Osteocyte (in vitro differentiated cells): ENCODE measurements around the gene BMP5. TPM values are rescaled to one million over a fixed set of nuclear protein-coding genes. Genes with fewer than 3 reads are reported as not detected.

Source experiments
- DNase-seq: peaks from one replicate; pipeline ENCODE4 v3.0.0; 2021; ENCODE audit warnings: mixed read lengths; ENCODE audit not compliant: unreplicated experiment; ENCODE audit errors: extremely low spot score
- H3K27ac Mint-ChIP-seq: one replicate; pipeline ENCODE4 v1.8.0; 2021; ENCODE audit warnings: mild to moderate bottlenecking, mixed read lengths; ENCODE audit not compliant: unreplicated experiment
- H3K27me3 Mint-ChIP-seq: one replicate; pipeline ENCODE4 v1.8.0; 2021; ENCODE audit warnings: mixed read lengths; ENCODE audit not compliant: unreplicated experiment
- H3K36me3 Mint-ChIP-seq: one replicate; pipeline ENCODE4 v1.8.0; 2021; ENCODE audit warnings: mixed read lengths; ENCODE audit not compliant: unreplicated experiment
- H3K4me1 Mint-ChIP-seq: one replicate; pipeline ENCODE4 v1.8.0; 2021; ENCODE audit warnings: mixed read lengths; ENCODE audit not compliant: unreplicated experiment
- H3K4me3 Mint-ChIP-seq: one replicate; pipeline ENCODE4 v1.8.0; 2021; ENCODE audit warnings: mild to moderate bottlenecking, moderate library complexity, mixed read lengths; ENCODE audit not compliant: unreplicated experiment
- H3K9me3 Mint-ChIP-seq: one replicate; pipeline ENCODE4 v1.8.0; 2021; ENCODE audit warnings: mixed read lengths; ENCODE audit not compliant: unreplicated experiment
- total RNA-seq: library from RNA; stranded (reverse); gene quantifications from 2 replicates; pipeline ENCODE4 v1.2.1, GENCODE V29; 2021
- TF ChIP-seq, protein P1 (sequence below): fragments of 200-600 bp; sonication (generic); IDR thresholded peaks from 2 replicates; pipeline ENCODE4 v1.5.0; 2021; ENCODE audit warnings: antibody characterized with exemption, mild to moderate bottlenecking, moderate library complexity

The BMP5 gene
- total RNA-seq, 1 donor from 2014 or later = not detected

DNA sequence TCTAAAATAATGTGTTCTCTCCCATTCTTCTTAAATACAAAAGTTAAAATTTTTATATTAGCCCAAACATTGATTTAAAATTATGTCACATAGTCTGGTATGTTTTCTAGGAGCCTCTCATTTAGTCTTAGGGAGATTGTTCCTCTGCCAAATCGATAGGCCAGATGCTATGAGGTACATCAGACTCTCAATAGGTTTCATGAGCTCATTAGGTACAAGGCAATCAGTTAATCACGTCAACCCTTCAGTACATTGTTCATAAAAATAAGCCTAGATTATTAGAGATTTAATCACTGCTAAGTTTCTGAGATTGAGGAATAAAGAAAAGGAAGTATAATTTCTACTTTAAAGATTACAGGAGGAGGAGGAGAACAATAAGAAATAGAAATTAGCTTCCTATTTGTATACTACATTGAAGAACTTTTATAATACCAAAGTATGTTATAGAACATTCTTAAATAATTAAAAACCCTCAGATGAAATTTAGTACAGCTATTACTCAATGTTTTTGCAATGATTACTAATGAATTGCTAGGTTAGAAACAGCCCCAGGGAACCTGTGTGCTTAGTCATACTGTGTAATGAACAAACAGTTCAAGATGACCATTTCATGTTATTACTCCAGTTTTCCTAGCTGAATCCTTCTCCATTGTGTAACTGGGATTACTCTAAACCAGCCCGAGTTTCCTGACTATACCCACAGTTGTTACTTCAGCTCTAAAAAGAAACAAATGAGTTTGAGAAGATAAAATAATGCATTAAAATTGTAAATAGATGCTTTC is 117.0 kb downstream of the BMP5 start:
- TF ChIP-seq, protein P1, sequence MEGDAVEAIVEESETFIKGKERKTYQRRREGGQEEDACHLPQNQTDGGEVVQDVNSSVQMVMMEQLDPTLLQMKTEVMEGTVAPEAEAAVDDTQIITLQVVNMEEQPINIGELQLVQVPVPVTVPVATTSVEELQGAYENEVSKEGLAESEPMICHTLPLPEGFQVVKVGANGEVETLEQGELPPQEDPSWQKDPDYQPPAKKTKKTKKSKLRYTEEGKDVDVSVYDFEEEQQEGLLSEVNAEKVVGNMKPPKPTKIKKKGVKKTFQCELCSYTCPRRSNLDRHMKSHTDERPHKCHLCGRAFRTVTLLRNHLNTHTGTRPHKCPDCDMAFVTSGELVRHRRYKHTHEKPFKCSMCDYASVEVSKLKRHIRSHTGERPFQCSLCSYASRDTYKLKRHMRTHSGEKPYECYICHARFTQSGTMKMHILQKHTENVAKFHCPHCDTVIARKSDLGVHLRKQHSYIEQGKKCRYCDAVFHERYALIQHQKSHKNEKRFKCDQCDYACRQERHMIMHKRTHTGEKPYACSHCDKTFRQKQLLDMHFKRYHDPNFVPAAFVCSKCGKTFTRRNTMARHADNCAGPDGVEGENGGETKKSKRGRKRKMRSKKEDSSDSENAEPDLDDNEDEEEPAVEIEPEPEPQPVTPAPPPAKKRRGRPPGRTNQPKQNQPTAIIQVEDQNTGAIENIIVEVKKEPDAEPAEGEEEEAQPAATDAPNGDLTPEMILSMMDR = no peak
- peak overlapping the region; percentile 73 for H3K27ac Mint-ChIP-seq
- peaks cover 17% of the 10 kb centered on the region for H3K4me1 Mint-ChIP-seq
- DNase-seq = no peak
- H3K4me3 Mint-ChIP-seq = no peak overlapping the region
- no peaks in the 10 kb centered on the region for H3K27me3 Mint-ChIP-seq
- H3K9me3 Mint-ChIP-seq = peaks cover 9% of the 10 kb centered on the region
- no peaks in the 10 kb centered on the region for H3K36me3 Mint-ChIP-seq

DNA sequence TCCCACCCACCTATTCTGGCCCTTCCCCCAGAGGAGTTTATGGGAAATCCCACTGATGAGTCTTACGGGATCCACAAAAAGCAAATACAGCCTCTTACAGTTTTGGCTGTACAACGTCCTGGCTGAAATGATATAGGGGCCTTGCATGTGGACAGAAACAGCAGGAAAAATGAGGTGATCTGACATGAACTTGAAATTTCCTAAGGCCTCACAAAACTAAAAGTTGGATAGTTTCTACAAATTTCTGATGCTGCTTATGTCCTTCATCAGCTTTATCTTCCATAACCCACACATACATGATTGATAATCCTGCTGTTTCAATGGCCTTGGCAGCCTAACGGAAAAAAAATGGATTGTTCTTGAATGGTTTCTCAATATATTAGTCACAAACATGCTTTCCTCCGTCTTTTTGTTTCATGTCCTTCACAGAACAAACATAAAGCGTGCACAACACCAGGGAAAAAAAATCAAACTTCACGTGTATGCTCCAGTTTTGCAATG is 118.8 kb downstream of the BMP5 start:
- DNase-seq = no peak
- H3K36me3 Mint-ChIP-seq = no peaks in the 10 kb centered on the region
- H3K27ac Mint-ChIP-seq = no peak overlapping the region
- H3K27me3 Mint-ChIP-seq = no peaks in the 10 kb centered on the region
- H3K9me3 Mint-ChIP-seq = peaks cover 7% of the 10 kb centered on the region
- TF ChIP-seq, protein P1 = no peak
- peaks cover 17% of the 10 kb centered on the region for H3K4me1 Mint-ChIP-seq
- no peak overlapping the region for H3K4me3 Mint-ChIP-seq

DNA sequence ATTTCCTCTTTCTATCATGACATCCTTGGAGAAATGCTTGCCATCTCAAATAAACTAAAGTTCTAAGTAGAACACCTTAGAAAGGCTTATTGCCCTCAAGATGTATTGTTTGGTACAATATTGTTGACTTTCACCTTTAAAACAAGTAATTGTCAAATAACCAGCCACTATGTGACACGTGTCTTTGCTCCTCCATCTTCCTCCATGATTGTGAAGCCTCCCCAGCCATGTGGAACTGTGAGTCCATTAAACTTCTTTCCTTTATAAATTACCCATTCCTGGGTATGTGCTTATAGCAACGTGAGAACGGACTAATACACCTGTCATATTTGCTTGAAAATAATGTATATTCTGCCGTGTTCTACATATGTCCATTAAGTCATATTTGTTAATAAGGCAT is 126.5 kb downstream of the BMP5 start:
- no peak overlapping the region for H3K27ac Mint-ChIP-seq
- H3K9me3 Mint-ChIP-seq = peaks cover 21% of the 10 kb centered on the region
- TF ChIP-seq, protein P1 = no peak
- DNase-seq = no peak
- H3K4me3 Mint-ChIP-seq = no peak overlapping the region
- peaks cover 5% of the 10 kb centered on the region for H3K4me1 Mint-ChIP-seq
- H3K27me3 Mint-ChIP-seq = no peaks in the 10 kb centered on the region
- peaks cover 4% of the 10 kb centered on the region for H3K36me3 Mint-ChIP-seq

DNA sequence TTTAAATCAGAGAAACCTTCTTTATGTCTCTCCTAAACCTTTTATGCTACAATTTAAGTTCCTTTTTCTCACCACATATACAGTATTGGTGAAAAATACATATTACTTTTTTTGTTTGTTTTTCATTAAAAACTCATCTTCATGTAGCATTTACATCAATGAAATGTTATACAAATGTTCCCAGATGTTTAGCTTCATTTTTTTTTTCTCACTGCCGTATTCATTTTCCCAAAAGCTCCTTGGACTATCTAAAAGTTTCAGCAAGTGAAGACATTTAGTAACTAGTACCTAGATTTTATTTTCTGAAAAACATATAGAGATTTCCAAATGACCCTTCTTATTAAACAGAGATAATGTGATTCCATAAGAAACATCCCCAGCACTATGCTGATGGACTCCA is 128.9 kb downstream of the BMP5 start:
- H3K9me3 Mint-ChIP-seq = peaks cover 30% of the 10 kb centered on the region
- no peak for DNase-seq
- H3K27me3 Mint-ChIP-seq = no peaks in the 10 kb centered on the region
- TF ChIP-seq, protein P1 = no peak
- H3K36me3 Mint-ChIP-seq = peaks cover 4% of the 10 kb centered on the region
- H3K27ac Mint-ChIP-seq = no peak overlapping the region
- H3K4me1 Mint-ChIP-seq = peaks cover 5% of the 10 kb centered on the region
- no peak overlapping the region for H3K4me3 Mint-ChIP-seq

DNA sequence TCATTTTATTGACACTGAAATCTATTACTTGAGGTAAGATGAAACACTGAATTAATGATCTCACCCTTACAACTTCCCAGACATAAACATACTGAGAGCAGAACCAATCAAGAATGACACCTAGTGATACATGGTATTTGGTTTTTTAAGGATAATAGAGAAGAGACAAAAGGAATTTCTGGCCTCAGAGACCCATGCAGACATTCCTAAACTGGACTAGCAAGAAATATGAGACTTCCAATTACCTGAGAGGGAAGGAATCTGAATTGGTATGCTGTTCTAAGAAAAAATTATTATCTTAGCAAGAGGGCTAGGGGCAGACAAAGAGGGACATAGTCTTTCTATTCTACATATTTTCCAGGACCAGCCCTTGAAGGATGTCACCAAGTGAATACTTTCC is 141.1 kb downstream of the BMP5 start:
- Mint-ChIP-seq H3K27me3 (peaks cover 2% of the 10 kb centered on the region), H3K9me3 (peaks cover 18% of the 10 kb centered on the region), H3K27ac (no peak overlapping the region), H3K4me1 (peaks cover 19% of the 10 kb centered on the region), H3K4me3 (no peak overlapping the region), H3K36me3 (peaks cover 11% of the 10 kb centered on the region)
- TF ChIP-seq, protein P1 = no peak
- DNase-seq = no peak
